ENCODE measurements around the gene DNM3.

Gene DNM3

DNA sequence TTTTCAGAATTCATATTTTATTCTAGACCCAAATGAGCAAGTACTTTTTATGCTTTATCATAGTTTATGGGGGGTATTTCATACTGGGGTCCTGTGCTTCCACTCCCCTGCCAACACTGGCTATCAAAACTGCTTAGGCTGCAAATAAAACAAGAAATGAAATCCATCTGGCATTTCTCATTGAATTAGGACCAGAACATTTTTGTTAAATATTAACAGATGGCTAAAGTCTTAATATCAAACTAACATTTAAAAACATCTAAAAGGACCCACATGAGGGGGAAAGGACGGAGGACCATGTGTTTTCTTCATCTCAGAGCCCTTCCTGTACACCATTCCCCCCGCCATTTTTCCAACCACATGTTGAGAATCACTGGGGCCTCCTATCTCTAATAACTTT is 411.7 kb downstream of the DNM3 start:
- no peak for DNase-seq (ENCODE audit: low spot score)
- in situ Hi-C loops (cut with MboI; ENCODE audit: low sequenced_read_pairs, unreplicated experiment) = no loop called here
- no peak for TF ChIP-seq CTCF (IDR thresholded peaks at IDR 0.05; ENCODE audit: borderline replicate concordance, control extremely low read depth, extremely low read depth, insufficient read depth, missing control alignments)

GRCh38 chr1:172254521-172255222 is 413.4 kb downstream of the DNM3 start:
- in situ Hi-C loops (cut with MboI; ENCODE audit: low sequenced_read_pairs, unreplicated experiment) = no loop called here
- no peak for TF ChIP-seq CTCF (IDR thresholded peaks at IDR 0.05; ENCODE audit: borderline replicate concordance, control extremely low read depth, extremely low read depth, insufficient read depth, missing control alignments)
- DNase-seq (ENCODE audit: low spot score) = no peak

- in situ Hi-C loops (cut with MboI; ENCODE audit: low sequenced_read_pairs, unreplicated experiment) = no loop called here
- no peak for DNase-seq (ENCODE audit: low spot score)
- no peak for TF ChIP-seq CTCF (IDR thresholded peaks at IDR 0.05; ENCODE audit: borderline replicate concordance, control extremely low read depth, extremely low read depth, insufficient read depth, missing control alignments)
Measured at GRCh38 chr1:172255223-172255560, 413.9 kb downstream of the DNM3 start.

GRCh38 chr1:172265905-172266304 is 424.6 kb downstream of the DNM3 start:
- TF ChIP-seq CTCF (IDR thresholded peaks at IDR 0.05; ENCODE audit: borderline replicate concordance, control extremely low read depth, extremely low read depth, insufficient read depth, missing control alignments) = no peak
- no peak for DNase-seq (ENCODE audit: low spot score)
- in situ Hi-C loops (cut with MboI; ENCODE audit: low sequenced_read_pairs, unreplicated experiment) = no loop called here

GRCh38 chr1:172266528-172267174 is 425.4 kb downstream of the DNM3 start:
- no peak for DNase-seq (ENCODE audit: low spot score)
- in situ Hi-C loops (cut with MboI; ENCODE audit: low sequenced_read_pairs, unreplicated experiment) = no loop called here
- no peak for TF ChIP-seq CTCF (IDR thresholded peaks at IDR 0.05; ENCODE audit: borderline replicate concordance, control extremely low read depth, extremely low read depth, insufficient read depth, missing control alignments)

GRCh38 chr1:172268237-172268636 is 426.9 kb downstream of the DNM3 start:
- in situ Hi-C loops (cut with MboI; ENCODE audit: low sequenced_read_pairs, unreplicated experiment) = no loop called here
- no peak for TF ChIP-seq CTCF (IDR thresholded peaks at IDR 0.05; ENCODE audit: borderline replicate concordance, control extremely low read depth, extremely low read depth, insufficient read depth, missing control alignments)
- no peak for DNase-seq (ENCODE audit: low spot score)

Measured in GM13976 (cell line).